SK-N-SH treated with all-trans-retinoic acid at 6 μM for 48 hours (cell line): Measurements from ENCODE around the gene CAV1.

Experiments
- ATAC-seq: fragments of 200-7000 bp; cut with Tn5 transposase; 3 replicates; pipeline ENCODE4 v1.9.1; 2020; ENCODE audit warnings: mild to moderate bottlenecking, moderate library complexity
- ARNTL ChIP-seq: fragments of 450-650 bp; formaldehyde crosslinking; IDR thresholded peaks from 2 replicates; pipeline ENCODE4 v1.5.0; 2020; ENCODE audit warnings: low read depth, mild to moderate bottlenecking, moderate library complexity, borderline replicate concordance
- BACH2 ChIP-seq: fragments of 250-450 bp; sonication (Bioruptor Pico); IDR thresholded peaks from 2 replicates; pipeline ENCODE4 v1.9.0; 2021; ENCODE audit warnings: mild to moderate bottlenecking, borderline replicate concordance
- CSDC2 ChIP-seq: fragments of 250-450 bp; sonication (Bioruptor Pico); IDR thresholded peaks from 2 replicates; pipeline ENCODE4 v1.5.0; 2020; ENCODE audit warnings: mild to moderate bottlenecking, moderate library complexity
- ESRRG ChIP-seq: fragments of 250-450 bp; sonication (Bioruptor Pico); IDR thresholded peaks from 2 replicates; pipeline ENCODE4 v1.6.1; 2021; ENCODE audit warnings: mild to moderate bottlenecking
- GLIS3 ChIP-seq: fragments of 250-450 bp; sonication (Bioruptor Pico); IDR thresholded peaks from 2 replicates; pipeline ENCODE4 v1.5.0; 2020; ENCODE audit warnings: mild to moderate bottlenecking, moderate library complexity
- ISL1 ChIP-seq: fragments of 250-450 bp; sonication (Bioruptor Pico); IDR thresholded peaks from 2 replicates; pipeline ENCODE4 v2.1.2; 2022; ENCODE audit warnings: mild to moderate bottlenecking, moderate library complexity
- OSR1 ChIP-seq: fragments of 250-450 bp; sonication (Bioruptor Pico); IDR thresholded peaks from 2 replicates; pipeline ENCODE4 v1.8.0; 2022; ENCODE audit warnings: moderate library complexity, mild to moderate bottlenecking, inconsistent platforms
- PPARA ChIP-seq: fragments of 250-450 bp; sonication (Bioruptor Pico); IDR thresholded peaks from 2 replicates; pipeline ENCODE4 v1.5.0; 2020; ENCODE audit warnings: mild to moderate bottlenecking, borderline replicate concordance
- RARB ChIP-seq: fragments of 250-450 bp; sonication (Bioruptor Pico); IDR thresholded peaks from 2 replicates; pipeline ENCODE4 v1.8.0; 2021; ENCODE audit warnings: mild to moderate bottlenecking, moderate library complexity
- SNAI2 ChIP-seq: fragments of 250-450 bp; sonication (Bioruptor Pico); IDR thresholded peaks from 2 replicates; pipeline ENCODE4 v1.5.0; 2020; ENCODE audit warnings: mild to moderate bottlenecking, moderate library complexity
- TCF4 ChIP-seq: fragments of 250-450 bp; sonication (Bioruptor Pico); IDR thresholded peaks from 2 replicates; pipeline ENCODE4 v1.8.0; 2021; ENCODE audit warnings: mild to moderate bottlenecking, moderate library complexity, borderline replicate concordance
- TOX ChIP-seq: fragments of 250-450 bp; sonication (Bioruptor Pico); IDR thresholded peaks from 2 replicates; pipeline ENCODE4 v1.8.0; 2021; ENCODE audit warnings: mild to moderate bottlenecking, moderate library complexity, borderline replicate concordance
- ZC3H10 ChIP-seq: fragments of 250-450 bp; sonication (Bioruptor Pico); IDR thresholded peaks from 2 replicates; pipeline ENCODE4 v1.5.1; 2021; ENCODE audit warnings: mild to moderate bottlenecking, moderate library complexity
- ZFP3 ChIP-seq: fragments of 250-450 bp; sonication (Bioruptor Pico); IDR thresholded peaks from 2 replicates; pipeline ENCODE4 v1.5.0; 2020; ENCODE audit warnings: mild to moderate bottlenecking, moderate library complexity
- ZFP30 ChIP-seq: fragments of 450-650 bp; formaldehyde crosslinking; IDR thresholded peaks from 2 replicates; pipeline ENCODE4 v1.5.0; 2022; ENCODE audit warnings: mild to moderate bottlenecking, moderate library complexity
- ZNF565 ChIP-seq: fragments of 450-650 bp; formaldehyde crosslinking; conservative IDR thresholded peaks from 2 replicates; pipeline ENCODE4 v1.5.0; 2020; ENCODE audit warnings: low read depth, mild to moderate bottlenecking, moderate library complexity
- ZNF70 ChIP-seq: fragments of 450-650 bp; formaldehyde crosslinking; IDR thresholded peaks from 2 replicates; pipeline ENCODE4 v1.5.0; 2020; ENCODE audit warnings: mild to moderate bottlenecking, moderate library complexity
- ZNF8 ChIP-seq: fragments of 450-650 bp; formaldehyde crosslinking; IDR thresholded peaks from 2 replicates; pipeline ENCODE4 v1.5.0; 2020; ENCODE audit warnings: mild to moderate bottlenecking, moderate library complexity
- TF ChIP-seq, protein P1 (sequence below): fragments of 250-450 bp; sonication (Bioruptor Pico); IDR thresholded peaks from 2 replicates; pipeline ENCODE4 v1.5.0; 2020; ENCODE audit warnings: mild to moderate bottlenecking, moderate library complexity

The CAV1 gene

DNA sequence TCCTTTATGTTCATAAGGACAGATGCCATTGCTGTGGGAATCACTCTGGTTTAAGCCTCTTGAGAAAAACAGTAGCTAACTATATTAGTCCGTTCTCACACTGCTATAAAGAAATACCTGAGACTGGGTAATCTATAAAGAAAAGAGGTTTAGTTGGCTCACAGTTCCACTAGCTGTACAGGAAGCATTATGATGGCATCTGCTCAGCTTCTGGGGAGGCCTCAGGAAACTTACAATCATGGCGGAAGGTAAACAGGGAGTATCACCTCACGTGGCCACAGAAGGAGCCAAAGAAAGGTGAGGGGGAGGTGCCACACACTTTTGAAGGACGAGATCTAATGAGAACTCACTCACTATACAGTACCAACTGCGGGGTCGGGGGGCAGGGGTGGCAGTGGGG is 28.2 kb upstream of the CAV1 start:
- no peak for ATAC-seq
- TF ChIP-seq SNAI2 (no peak), ZFP30 (CRISPR knock-in tag) (no peak)

DNA sequence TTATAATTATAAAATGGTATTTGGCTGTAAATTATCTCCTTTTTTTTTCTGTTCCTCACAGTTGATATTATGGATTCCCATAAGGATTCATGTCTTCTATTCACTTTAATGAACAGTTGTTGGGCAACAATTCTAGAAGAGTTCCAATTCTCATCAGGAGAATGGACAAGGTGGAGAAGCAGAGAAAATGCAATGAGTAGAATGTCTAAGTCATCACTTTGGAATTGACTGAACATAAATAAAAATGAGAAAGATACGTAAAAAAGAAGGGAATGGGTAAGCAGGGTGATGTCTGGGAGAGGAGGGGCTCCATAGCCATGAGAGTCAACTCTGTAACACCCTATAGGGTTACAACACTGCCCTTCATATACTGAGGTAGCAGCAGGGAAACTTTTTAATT is 27.1 kb upstream of the CAV1 start:
- TF ChIP-seq ESRRG (CRISPR knock-in tag), result no peak
- no peak for TF ChIP-seq ZFP30 (CRISPR knock-in tag)
- no peak for TF ChIP-seq ISL1

DNA sequence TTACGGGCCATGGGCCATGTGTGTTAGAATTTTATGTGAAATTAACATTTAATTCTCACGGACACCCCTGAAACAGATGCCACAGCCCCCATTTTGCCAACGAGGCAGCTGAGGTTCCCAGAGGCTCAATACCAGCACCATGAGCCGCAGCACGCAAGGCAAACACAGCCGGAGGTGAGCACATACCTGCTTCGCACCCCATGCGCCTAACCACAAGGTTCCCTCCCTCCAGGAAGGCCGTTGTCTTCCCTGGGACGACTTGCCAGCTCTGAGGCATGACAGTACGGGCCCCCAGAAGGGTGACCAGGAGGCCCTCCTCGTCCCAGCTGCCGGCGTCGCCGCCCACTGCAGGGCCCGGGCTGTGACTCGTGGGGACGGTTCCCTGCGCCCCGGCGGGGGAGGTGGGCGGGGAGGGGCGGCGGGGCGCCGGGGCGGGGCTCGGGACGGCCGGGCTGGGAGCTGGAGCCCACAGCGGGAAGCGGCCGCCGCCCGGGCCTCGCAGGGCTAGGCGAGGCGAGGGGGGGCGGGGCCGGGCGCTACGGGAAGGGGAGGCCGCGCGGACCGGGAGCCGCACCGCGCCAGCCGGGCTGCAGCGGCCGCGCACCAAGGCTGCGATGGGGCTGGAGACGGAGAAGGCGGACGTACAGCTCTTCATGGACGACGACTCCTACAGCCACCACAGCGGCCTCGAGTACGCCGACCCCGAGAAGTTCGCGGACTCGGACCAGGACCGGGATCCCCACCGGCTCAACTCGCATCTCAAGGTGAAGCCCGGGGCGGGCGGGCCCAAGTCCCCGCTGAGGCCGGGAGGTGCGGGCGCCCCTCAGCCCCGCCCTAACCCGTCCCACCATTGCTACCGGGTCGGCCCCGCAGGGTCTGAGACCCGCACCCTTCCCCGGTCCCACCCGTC is 25.4 kb upstream of the CAV1 start, which contains the start of gene CAV2:
Gene CAV2 (plus strand): TSS at position 571 of the 910 bp plus-strand sequence. CDS start 44 bp downstream, at position 615.
- TF ChIP-seq ZNF565 (CRISPR knock-in tag), result no peak
- TF ChIP-seq ARNTL (CRISPR knock-in tag), result no peak
- no peak for TF ChIP-seq PPARA (CRISPR knock-in tag)
- no peak for TF ChIP-seq ZNF70
- no peak for TF ChIP-seq GLIS3 (CRISPR knock-in tag)
- no peak for TF ChIP-seq OSR1 (CRISPR knock-in tag)
- TF ChIP-seq SNAI2, result no peak
- no peak for TF ChIP-seq ESRRG (CRISPR knock-in tag)
- no peak for TF ChIP-seq BACH2
- no peak for TF ChIP-seq TCF4 (CRISPR knock-in tag)
- TF ChIP-seq, protein P1, sequence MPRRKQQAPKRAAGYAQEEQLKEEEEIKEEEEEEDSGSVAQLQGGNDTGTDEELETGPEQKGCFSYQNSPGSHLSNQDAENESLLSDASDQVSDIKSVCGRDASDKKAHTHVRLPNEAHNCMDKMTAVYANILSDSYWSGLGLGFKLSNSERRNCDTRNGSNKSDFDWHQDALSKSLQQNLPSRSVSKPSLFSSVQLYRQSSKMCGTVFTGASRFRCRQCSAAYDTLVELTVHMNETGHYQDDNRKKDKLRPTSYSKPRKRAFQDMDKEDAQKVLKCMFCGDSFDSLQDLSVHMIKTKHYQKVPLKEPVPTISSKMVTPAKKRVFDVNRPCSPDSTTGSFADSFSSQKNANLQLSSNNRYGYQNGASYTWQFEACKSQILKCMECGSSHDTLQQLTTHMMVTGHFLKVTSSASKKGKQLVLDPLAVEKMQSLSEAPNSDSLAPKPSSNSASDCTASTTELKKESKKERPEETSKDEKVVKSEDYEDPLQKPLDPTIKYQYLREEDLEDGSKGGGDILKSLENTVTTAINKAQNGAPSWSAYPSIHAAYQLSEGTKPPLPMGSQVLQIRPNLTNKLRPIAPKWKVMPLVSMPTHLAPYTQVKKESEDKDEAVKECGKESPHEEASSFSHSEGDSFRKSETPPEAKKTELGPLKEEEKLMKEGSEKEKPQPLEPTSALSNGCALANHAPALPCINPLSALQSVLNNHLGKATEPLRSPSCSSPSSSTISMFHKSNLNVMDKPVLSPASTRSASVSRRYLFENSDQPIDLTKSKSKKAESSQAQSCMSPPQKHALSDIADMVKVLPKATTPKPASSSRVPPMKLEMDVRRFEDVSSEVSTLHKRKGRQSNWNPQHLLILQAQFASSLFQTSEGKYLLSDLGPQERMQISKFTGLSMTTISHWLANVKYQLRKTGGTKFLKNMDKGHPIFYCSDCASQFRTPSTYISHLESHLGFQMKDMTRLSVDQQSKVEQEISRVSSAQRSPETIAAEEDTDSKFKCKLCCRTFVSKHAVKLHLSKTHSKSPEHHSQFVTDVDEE (CRISPR knock-in tag), result no peak
- no peak for TF ChIP-seq TOX
- no peak for TF ChIP-seq RARB
- no peak for TF ChIP-seq ZNF8 (CRISPR knock-in tag)
- TF ChIP-seq ZC3H10, result no peak
- no peak for TF ChIP-seq ZFP30 (CRISPR knock-in tag)
- TF ChIP-seq CSDC2 (CRISPR knock-in tag), result no peak
- no peak for TF ChIP-seq ZFP3 (CRISPR knock-in tag)

More for the DNA sequence above, 27.1 kb upstream of the CAV1 start:
- no peak for ATAC-seq

DNA sequence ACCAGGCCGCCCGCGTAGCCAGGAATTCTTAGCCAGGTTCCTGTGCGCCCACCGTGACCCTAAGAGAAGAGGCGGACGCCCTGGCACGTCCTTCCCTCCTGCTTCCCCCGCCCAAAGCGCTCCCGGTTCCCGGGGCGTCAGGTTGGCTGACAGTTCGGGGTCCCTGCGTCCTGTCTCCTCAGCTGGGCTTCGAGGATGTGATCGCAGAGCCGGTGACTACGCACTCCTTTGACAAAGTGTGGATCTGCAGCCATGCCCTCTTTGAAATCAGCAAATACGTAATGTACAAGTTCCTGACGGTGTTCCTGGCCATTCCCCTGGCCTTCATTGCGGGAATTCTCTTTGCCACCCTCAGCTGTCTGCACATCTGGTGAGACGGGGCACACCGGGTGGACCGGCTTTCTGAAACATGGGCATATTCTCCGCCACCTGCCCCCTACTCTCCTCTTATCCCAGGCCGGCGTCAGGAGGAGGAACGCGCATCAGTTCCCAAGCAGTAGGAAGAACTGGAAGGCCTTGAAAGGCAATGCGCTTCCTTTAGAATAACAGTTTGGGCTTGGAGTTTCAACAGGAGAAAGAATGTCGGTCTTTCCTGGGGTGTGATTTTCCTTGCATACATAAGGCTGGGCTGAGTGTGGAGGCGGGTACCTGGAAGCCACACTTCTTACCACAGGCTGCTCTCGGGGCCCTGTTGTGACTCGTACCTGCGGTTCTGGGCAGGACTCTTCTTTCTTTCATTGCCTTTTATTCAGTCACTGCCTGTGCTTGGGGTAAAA is 24.6 kb upstream of the CAV1 start:
- no peak for TF ChIP-seq TCF4 (CRISPR knock-in tag)
- peak; percentile 43 for ATAC-seq

More for the DNA sequence above, 25.4 kb upstream of the CAV1 start, which contains the start of gene CAV2:
- ATAC-seq, result peak; percentile 76

DNA sequence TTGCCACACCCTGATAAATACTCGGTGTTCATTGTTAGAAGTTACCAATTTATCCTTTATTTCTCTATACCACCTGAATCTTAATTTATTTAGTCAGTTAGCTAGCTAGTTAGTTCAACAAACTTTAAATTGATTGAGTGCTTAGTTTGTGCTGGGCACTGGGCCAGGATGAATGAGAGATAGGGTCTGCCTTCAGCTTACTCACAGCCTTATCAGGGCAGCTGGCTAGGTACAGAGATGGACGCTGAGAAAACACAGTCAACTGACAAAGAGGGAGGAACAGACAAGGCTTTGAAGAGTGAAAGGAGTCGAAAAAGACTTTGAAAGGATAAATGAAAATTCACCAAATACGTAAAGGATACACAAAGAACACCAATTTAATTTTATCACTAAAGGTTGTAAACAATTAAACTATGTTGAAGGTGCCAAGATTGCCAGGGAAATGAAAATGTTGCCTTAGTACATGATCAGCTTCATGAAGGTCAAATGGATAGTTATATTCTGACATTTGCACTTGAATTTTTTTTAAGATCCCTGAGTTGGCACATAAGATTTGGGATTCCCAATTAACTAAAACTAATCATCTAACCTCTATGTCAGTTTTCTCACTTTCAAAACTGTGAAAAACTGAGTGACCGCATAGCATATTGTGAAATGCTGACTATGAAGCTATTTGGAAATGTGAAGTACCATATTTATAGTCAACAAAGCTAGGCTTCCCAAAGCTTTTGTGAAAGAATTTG is 23.2 kb upstream of the CAV1 start:
- ATAC-seq, result peak; percentile 22; the same call in 2 of the 3 replicates
- TF ChIP-seq ZNF8 (CRISPR knock-in tag) (no peak), TOX (no peak), ZFP3 (CRISPR knock-in tag) (no peak)

DNA sequence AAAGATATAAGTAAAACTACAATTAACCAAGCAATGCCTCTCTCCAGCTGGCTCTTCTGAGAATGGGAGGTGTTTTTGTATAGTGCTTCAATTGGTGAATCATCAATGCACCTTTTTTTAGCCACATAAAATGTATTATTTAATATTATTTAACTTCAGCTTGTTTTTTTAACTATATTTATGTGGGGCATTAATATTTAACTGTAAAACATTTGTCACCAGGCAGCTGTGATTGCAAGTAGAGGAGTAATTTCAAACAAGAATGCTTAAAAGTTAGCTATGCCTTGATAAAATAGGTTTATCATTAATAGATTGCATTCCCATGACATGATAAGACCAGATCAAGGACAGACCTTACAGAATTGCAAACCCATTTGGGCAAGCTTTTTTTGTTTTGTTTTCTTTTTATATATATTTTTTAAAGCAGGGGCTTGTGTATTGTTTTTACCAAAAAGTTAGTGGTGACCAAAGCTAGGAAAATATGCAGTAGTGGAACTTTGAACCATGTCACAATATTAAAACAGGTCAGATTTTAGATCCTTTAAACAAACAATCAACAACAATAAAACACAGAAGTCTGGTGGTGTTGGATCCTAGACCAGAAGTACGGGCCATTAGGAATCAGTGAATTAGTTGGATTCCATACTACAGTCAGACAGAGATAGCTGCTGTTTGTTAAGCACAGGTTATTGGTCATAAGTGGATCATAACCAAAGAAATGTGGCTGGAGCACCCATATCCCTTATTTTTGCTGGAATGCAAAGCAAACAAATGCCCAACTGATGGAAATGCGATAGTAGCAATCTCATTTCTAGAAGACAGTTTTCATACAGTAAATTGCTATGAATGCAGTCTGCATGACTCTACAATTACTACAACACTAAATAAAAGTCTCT is 22.4 kb upstream of the CAV1 start:
- no peak for ATAC-seq
- no peak for TF ChIP-seq SNAI2
- no peak for TF ChIP-seq BACH2
- TF ChIP-seq GLIS3 (CRISPR knock-in tag), result no peak
- no peak for TF ChIP-seq ESRRG (CRISPR knock-in tag)
- TF ChIP-seq ZC3H10, result no peak
- no peak for TF ChIP-seq ZFP30 (CRISPR knock-in tag)
- no peak for TF ChIP-seq ZFP3 (CRISPR knock-in tag)
- no peak for TF ChIP-seq TOX
- TF ChIP-seq, protein P1 (CRISPR knock-in tag), result no peak
- no peak for TF ChIP-seq TCF4 (CRISPR knock-in tag)
- TF ChIP-seq, all 23 proteins: peak for 0
